ENCODE measurements around the gene DLGAP1.

GRCh38 chr18:4319738-4320677 is 135.1 kb downstream of the DLGAP1 start:
- TF ChIP-seq NFIC (IDR thresholded peaks at IDR 0.05): no peak
- no peak for TF ChIP-seq EGR1 (IDR thresholded peaks at IDR 0.05)
- no peak for TF ChIP-seq TAF1 (IDR thresholded peaks at IDR 0.05; ENCODE audit: low read depth)
- TF ChIP-seq EP300 (IDR thresholded peaks at IDR 0.05; ENCODE audit: borderline replicate concordance): no peak

Measured in Ishikawa (cell line).